Parathyroid adenoma (tissue), 2 donors: ENCODE data around the gene NECTIN1.

Experiments
- H2AFZ ChIP-seq: fragments of 300-600 bp; sonication (generic); one replicate; pipeline ENCODE4 v1.7.0; 2017; ENCODE audit warnings: antibody characterized with exemption, mild to moderate bottlenecking
- H3K27ac ChIP-seq: fragments of 300-600 bp; sonication (generic); one replicate; pipeline ENCODE4 v1.7.0; 2017
- H3K27me3 ChIP-seq: fragments of 300-600 bp; sonication (generic); one replicate; pipeline ENCODE4 v1.7.0; 2017; ENCODE audit warnings: low read length; ENCODE audit not compliant: control insufficient read depth, insufficient read depth
- H3K36me3 ChIP-seq: fragments of 300-600 bp; sonication (generic); one replicate; pipeline ENCODE4 v1.7.0; 2017; ENCODE audit warnings: low read length; ENCODE audit not compliant: control insufficient read depth, insufficient read depth
- H3K4me1 ChIP-seq: fragments of 300-600 bp; sonication (generic); one replicate; pipeline ENCODE4 v1.7.0; 2017; ENCODE audit warnings: control low read depth
- H3K4me2 ChIP-seq: fragments of 300-600 bp; sonication (generic); one replicate; pipeline ENCODE4 v1.7.0; 2017; ENCODE audit warnings: low read length
- H3K4me3 ChIP-seq: fragments of 300-600 bp; sonication (generic); one replicate; pipeline ENCODE4 v1.7.0; 2017; ENCODE audit warnings: low read depth, low read length
- H3K79me2 ChIP-seq: fragments of 300-600 bp; sonication (generic); one replicate; pipeline ENCODE4 v1.7.0; 2017; ENCODE audit warnings: control low read depth
- H3K9ac ChIP-seq: fragments of 300-600 bp; sonication (generic); one replicate; pipeline ENCODE4 v1.7.0; 2017; ENCODE audit warnings: mild to moderate bottlenecking
- H3K9me3 ChIP-seq: fragments of 300-600 bp; sonication (generic); one replicate; pipeline ENCODE4 v1.7.0; 2017; ENCODE audit warnings: low read length; ENCODE audit not compliant: control insufficient read depth
- CTCF ChIP-seq: fragments of 300-600 bp; sonication (generic); IDR thresholded peaks from one replicate; pipeline ENCODE4 v1.7.0; 2017; ENCODE audit warnings: antibody characterized with exemption, mild to moderate bottlenecking
- donor health status: primary hyperparathyroidism.

NECTIN1 gene

GRCh38 chr11:119700030-119700429, 29.0 kb downstream of the NECTIN1 start:
- no peaks in the 10 kb centered on the region for H3K79me2 ChIP-seq
- H3K9ac ChIP-seq: no peak overlapping the region
- H3K9me3 ChIP-seq: no peaks in the 10 kb centered on the region
- no peak overlapping the region for H2AFZ ChIP-seq
- H3K4me2 ChIP-seq: no peak overlapping the region
- no peak overlapping the region for H3K27ac ChIP-seq
- no peaks in the 10 kb centered on the region for H3K27me3 ChIP-seq
- H3K36me3 ChIP-seq: no peaks in the 10 kb centered on the region
- H3K4me3 ChIP-seq: no peak overlapping the region
- H3K4me1 ChIP-seq: no peaks in the 10 kb centered on the region
- no peak for TF ChIP-seq CTCF

- no peaks in the 10 kb centered on the region for H3K4me1 ChIP-seq
- H3K4me2 ChIP-seq: no peak overlapping the region
- no peak overlapping the region for H2AFZ ChIP-seq
- H3K9me3 ChIP-seq: no peaks in the 10 kb centered on the region
- no peak overlapping the region for H3K27ac ChIP-seq
- no peak overlapping the region for H3K4me3 ChIP-seq
- no peak for TF ChIP-seq CTCF
- H3K9ac ChIP-seq: no peak overlapping the region
- H3K79me2 ChIP-seq: no peaks in the 10 kb centered on the region
- H3K27me3 ChIP-seq: no peaks in the 10 kb centered on the region
- H3K36me3 ChIP-seq: no peaks in the 10 kb centered on the region
Measured at GRCh38 chr11:119699227-119699626, 29.8 kb downstream of the NECTIN1 start.

- Histone ChIP-seq H3K27ac (no peak overlapping the region), H3K4me2 (no peak overlapping the region), H3K4me1 (no peaks in the 10 kb centered on the region), H3K9ac (no peak overlapping the region), H3K27me3 (no peaks in the 10 kb centered on the region), H3K36me3 (no peaks in the 10 kb centered on the region), H3K4me3 (no peak overlapping the region), H2AFZ (no peak overlapping the region), H3K9me3 (no peaks in the 10 kb centered on the region), H3K79me2 (no peaks in the 10 kb centered on the region)
- TF ChIP-seq CTCF: no peak
Measured at GRCh38 chr11:119697882-119698281, 31.1 kb downstream of the NECTIN1 start.

- no peak overlapping the region for H3K9ac ChIP-seq
- H3K4me2 ChIP-seq: no peak overlapping the region
- H3K27ac ChIP-seq: no peak overlapping the region
- no peaks in the 10 kb centered on the region for H3K9me3 ChIP-seq
- H3K4me1 ChIP-seq: no peaks in the 10 kb centered on the region
- H3K79me2 ChIP-seq: no peaks in the 10 kb centered on the region
- no peaks in the 10 kb centered on the region for H3K36me3 ChIP-seq
- H3K27me3 ChIP-seq: no peaks in the 10 kb centered on the region
- H3K4me3 ChIP-seq: no peak overlapping the region
- H2AFZ ChIP-seq: no peak overlapping the region
- TF ChIP-seq CTCF: no peak
Measured at GRCh38 chr11:119697445-119697844, 31.6 kb downstream of the NECTIN1 start.

GRCh38 chr11:119696378-119697222, 32.4 kb downstream of the NECTIN1 start:
- no peaks in the 10 kb centered on the region for H3K4me1 ChIP-seq
- no peaks in the 10 kb centered on the region for H3K36me3 ChIP-seq
- no peak overlapping the region for H2AFZ ChIP-seq
- H3K27me3 ChIP-seq: no peaks in the 10 kb centered on the region
- H3K9me3 ChIP-seq: no peaks in the 10 kb centered on the region
- no peak overlapping the region for H3K27ac ChIP-seq
- no peaks in the 10 kb centered on the region for H3K79me2 ChIP-seq
- no peak overlapping the region for H3K4me2 ChIP-seq
- TF ChIP-seq CTCF: no peak
- no peak overlapping the region for H3K4me3 ChIP-seq
- H3K9ac ChIP-seq: no peak overlapping the region
